DMS 273 (cell line): ENCODE data around the gene AP1AR.
"Not testable (repeated sequence)": the region's sequence is repeated elsewhere in the genome, so short reads cannot be mapped to it uniquely, and the experiment has no call there.

Experiments
- DNase-seq: peaks from one replicate; lab custom pipeline; 2025; ENCODE audit not compliant: unreplicated experiment; lab: John Stamatoyannopoulos, UW

Gene AP1AR

GRCh38 chr4:112231779-112232713, at the start of gene AP1AR:
Gene AP1AR, plus strand, starts transcription at chr4:112231787. Its CDS starts 305 bp downstream, at chr4:112232092.
- peak; percentile 90 for DNase-seq

DNA sequence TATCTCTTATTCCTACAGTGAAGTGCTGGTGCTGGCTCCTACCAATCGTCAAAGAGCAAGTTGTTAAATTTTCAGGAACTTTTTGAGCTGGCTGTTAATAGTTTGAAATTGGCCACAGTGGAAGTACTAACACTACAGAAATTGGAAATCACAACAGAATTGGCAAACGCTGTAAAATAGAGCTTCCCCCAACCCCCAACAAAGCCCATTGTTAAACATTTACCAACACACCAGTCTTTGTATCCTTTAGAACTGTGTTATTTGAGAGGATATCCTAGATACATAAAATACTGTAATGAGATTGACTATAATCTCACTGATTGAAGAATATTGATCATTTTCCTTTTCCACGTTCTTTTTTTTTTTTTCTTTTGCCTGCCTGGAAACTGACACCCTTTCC, 49.0 kb upstream of the AP1AR start:
- DNase-seq, result no peak

- peak; percentile 5 for DNase-seq
These were observed 48.3 kb upstream of the AP1AR start for GRCh38 chr4:112183252-112183651.

- no peak for DNase-seq
These were observed 47.1 kb upstream of the AP1AR start for GRCh38 chr4:112184438-112184837.

GRCh38 chr4:112185334-112185733, 46.3 kb upstream of the AP1AR start:
- no peak for DNase-seq

GRCh38 chr4:112185740-112186670, 45.6 kb upstream of the AP1AR start:
- no peak for DNase-seq

DNA sequence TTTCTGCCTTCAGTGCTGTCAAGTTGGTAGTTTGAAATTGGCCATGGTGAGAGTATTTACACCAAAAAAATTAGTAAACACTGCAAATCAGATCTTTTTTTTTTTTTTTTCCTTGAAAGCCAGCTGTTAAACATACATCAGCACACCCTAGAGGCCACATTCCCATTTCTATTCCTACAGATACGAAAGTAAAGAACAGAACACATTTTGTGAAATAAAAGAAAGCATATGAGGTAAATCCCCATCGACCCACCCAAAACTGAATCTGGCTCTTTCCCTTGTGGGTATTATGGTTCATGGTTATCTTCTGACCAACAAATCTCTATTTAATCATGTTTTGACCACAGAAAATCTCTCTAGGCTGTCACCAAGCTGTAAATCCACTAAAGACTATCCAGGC, 41.8 kb upstream of the AP1AR start:
- DNase-seq, result peak; percentile 7

GRCh38 chr4:112190684-112191083, 40.9 kb upstream of the AP1AR start:
- DNase-seq, result no peak

GRCh38 chr4:112196461-112196860, 35.1 kb upstream of the AP1AR start:
- no peak for DNase-seq

- DNase-seq, result no peak
These were observed 32.5 kb upstream of the AP1AR start for GRCh38 chr4:112199041-112199440.

DNA sequence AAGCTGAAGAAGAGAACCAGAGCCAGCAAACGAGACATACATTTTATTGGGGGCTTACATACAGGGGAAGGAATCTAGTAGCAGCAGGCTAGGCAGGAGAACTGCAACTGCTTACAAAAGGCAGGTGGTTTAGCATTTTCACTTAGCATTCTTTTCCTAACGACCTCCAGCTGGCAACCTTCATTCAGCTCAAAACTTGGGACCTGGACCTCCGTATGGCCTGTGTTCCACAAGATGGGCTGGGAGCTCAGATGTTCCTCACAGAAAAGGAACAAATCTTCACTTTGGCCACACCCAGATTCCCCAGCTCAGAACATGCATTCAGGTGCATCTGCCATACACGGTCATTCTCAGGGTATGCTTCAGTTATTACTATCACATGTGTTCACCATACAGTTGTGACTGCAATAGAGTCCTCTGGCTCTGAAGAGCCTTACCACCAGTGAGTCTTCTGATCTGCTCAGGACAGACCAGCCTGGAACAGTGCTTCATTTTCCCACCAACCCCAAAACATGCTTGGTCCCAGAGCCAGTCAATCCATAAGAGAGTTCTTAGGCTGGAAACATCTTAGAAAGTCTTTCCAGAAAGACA, 29.6 kb upstream of the AP1AR start:
- DNase-seq, result peak; percentile 24

GRCh38 chr4:112203593-112203992, 28.0 kb upstream of the AP1AR start:
- no peak for DNase-seq

DNA sequence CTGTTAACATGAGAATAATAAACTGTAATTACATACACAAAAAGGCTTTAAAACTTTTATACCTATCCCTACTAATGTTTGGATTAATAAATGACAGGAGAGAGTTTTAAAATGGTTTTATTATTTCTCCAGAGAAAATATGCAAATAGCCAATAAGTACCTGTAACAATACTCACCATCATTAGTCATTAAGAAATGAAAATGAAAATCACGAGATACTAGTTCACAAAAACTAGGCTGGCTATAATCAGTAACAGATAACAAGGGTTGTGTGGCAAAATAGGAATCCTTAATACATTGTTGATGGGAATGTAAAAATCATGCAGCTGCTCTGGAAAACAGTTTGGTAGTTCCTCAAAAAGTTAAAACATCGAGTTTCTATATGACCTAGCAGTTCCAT, 25.2 kb upstream of the AP1AR start:
- DNase-seq, result no peak

GRCh38 chr4:112208137-112209095, 23.2 kb upstream of the AP1AR start:
- DNase-seq, result not testable (repeated sequence)

DNA sequence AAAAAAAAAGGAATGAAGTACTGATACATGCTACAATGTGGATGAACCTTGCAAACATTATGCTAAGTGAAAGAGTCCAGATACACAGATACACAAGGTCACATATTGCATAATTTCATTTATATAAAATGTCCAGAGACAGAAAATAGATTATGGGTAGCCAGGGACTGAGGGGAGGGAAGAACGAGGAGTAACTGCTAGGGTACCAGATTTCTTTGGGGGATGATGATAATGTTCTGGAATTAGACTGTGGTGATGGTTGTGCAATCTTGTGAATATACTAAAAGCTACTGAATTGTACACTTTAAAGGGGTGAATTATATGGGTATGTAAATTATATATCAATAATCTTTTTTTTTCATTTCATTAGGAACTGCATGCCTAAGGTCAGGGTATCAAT, 20.8 kb upstream of the AP1AR start:
- DNase-seq, result no peak

DNA sequence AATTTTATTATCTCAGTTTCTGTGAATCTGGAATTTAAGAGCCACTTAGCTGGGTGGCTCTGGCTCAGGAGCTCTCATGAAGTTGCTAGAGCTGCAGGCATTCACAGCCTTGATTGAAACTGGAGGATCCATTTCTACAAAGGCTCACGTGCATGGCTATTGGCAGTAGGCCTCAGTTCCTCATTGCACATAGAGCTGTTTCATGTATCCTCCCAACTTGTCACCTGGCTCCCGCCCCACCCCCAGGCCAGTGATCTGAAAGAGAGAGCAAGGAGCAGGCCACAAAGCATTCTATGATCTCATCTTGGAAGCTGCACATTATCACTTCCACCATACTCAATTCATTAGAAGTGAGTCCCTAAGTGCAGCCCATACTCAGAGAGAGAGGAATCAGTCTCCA, 18.5 kb upstream of the AP1AR start:
- no peak for DNase-seq

- no peak for DNase-seq
These were observed 17.7 kb upstream of the AP1AR start for GRCh38 chr4:112213856-112214255.

DNA sequence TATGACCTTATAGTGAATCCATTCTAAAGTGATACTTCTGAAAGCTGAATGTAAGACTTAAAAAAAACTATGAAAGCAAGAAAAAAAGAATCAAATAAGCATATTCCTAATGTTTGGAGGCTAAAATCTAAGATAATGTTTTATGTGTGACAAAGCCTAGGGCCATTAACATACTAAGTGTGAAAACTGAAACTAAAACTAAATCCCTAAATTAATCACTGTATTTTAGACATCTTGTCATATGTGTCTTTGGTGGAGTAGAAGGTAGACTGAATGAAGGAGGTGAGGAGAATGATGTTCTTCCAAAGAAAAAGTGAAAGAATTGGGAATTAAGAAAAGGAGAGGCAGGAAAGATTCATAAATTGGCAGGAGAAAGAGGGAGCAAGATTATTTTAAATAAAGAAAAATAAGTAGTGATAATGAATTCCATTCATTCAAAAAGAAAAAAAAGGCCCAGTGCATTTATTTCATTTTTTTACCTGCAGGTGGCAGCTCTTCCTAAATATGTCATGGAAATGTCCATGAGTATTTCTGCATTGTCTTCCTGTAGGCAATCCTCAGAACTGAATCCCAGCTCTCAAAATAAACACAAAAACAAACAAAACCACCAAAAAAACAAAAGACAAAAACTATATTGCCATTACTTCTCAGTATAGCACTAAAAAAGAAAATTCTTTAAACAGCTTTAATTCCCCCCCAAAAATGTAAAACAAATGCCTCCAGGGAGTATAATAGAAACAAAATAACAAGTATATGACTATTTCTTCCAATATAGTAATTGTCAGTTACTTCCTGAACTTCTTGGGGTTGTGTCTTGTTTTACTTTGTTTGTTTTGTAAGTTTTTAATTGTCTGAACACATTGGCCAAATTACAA, 17.0 kb upstream of the AP1AR start:
- DNase-seq, result peak; percentile 49

DNA sequence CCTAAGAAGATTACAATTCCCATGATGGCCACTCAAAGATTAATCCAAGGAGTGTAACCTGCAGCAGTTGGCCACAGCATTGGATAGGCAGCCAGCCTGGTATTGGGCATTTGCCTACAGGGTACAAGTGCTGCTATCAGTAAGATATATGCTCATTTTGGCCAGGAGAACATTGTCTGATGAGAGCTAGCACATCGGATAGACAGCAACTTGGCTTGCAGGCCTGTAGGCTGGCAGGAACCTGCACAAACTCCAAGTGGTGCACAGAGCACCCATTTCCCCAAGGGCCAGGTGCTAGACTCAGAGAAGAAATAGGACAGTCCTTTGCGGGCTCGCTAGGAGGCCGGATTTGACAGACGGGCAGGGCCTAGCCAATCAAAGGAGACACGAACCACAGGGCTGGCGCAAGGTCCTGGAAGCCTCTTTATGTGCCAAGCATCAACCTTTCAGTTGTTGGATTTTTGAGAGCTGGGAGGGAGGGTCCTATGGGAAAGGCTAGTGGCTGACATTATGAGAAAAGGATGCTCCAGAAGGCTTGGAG, 11.7 kb upstream of the AP1AR start:
- DNase-seq, result no peak
